H7 (cell line): ENCODE results near the gene TRIM27. TPM values are rescaled to one million over a fixed set of nuclear protein-coding genes. Genes with fewer than 3 reads are reported as not detected.

ENCODE experiments used
- DNase-seq: peaks from one replicate; pipeline ENCODE4 v3.0.0; 2012
- H3K27me3 ChIP-seq: 2 replicates; pipeline ENCODE4 v1.6.0; 2011; ENCODE audit warnings: mild to moderate bottlenecking, low read length; ENCODE audit not compliant: control insufficient read depth, insufficient read depth
- H3K36me3 ChIP-seq: replicated peaks from 2 replicates; pipeline ENCODE4 v1.5.1; 2011; ENCODE audit warnings: low read length; ENCODE audit not compliant: control insufficient read depth, insufficient read depth
- H3K4me3 ChIP-seq: 2 replicates; pipeline ENCODE4 v1.5.1; 2011; ENCODE audit warnings: low read depth, mild to moderate bottlenecking, control low read depth, low read length, moderate library complexity; ENCODE audit not compliant: insufficient read depth
- total RNA-seq: library from RNA; depleted of rRNA; stranded (reverse); fragments of >200 nt; shearing (Covaris generic); gene quantifications from 2 replicates; pipeline ENCODE4 v1.2.3, GENCODE V29; 2014

TRIM27 gene
- total RNA-seq, 1 experiment from 2014 or later, result 98.8 TPM

DNA sequence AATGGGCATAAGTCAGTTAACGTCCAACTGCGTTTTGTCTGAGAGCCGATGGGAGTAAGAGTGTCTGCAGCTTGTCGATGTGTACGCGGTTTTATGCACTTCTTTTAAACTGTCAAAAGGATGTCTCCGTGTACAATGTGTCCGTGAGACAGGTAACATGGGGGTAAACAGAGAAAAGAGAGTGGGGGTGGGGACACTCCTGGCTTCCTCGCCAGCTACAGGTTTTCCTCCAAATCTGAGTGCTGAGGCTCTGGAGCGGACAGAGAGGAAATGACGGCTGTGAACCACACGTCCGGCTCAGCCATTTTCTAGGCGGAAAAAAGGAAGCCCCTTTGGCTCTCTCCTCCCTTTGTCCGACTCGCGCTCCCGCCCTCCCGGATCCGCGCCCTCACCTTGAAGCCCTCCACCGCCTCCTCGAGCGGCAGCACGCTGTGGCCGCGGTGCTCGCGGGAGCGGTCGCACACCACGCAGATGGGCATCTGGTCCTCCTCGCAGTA is 916 bp downstream of the TRIM27 start:
- peaks cover 32% of the 10 kb centered on the region for H3K36me3 ChIP-seq
- H3K4me3 ChIP-seq, result peak overlapping the region; percentile 99
- no peaks in the 10 kb centered on the region for H3K27me3 ChIP-seq
- DNase-seq, result peak; percentile 68

GRCh38 chr6:28922004-28922820 is 1.6 kb downstream of the TRIM27 start:
- DNase-seq, result no peak
- Histone ChIP-seq H3K36me3 (peaks cover 35% of the 10 kb centered on the region), H3K27me3 (no peaks in the 10 kb centered on the region)

DNA sequence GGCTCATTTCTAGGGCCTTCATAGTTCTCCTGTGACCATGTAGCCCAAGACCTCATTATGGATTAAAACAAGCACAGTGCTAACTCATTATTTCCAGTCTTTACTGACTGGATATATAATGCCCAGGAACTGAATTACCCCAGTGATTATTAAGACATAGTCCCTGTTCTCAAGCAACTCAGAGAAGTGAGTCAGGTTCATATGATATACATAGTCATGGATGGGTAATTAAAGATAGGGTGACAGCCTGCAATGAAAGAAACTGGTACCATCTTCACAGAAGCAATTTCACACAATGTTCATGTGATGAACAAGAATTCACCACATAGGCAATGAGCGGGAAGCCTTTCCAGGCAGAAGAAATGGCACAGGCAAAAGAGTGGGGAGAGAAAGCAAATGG is 3.5 kb downstream of the TRIM27 start:
- H3K4me3 ChIP-seq, result no peak overlapping the region
- H3K36me3 ChIP-seq, result peaks cover 41% of the 10 kb centered on the region
- no peaks in the 10 kb centered on the region for H3K27me3 ChIP-seq
- DNase-seq, result no peak

More at GRCh38 chr6:28922004-28922820, 1.6 kb downstream of the TRIM27 start:
- H3K4me3 ChIP-seq, result peak overlapping the region; percentile 99

DNA sequence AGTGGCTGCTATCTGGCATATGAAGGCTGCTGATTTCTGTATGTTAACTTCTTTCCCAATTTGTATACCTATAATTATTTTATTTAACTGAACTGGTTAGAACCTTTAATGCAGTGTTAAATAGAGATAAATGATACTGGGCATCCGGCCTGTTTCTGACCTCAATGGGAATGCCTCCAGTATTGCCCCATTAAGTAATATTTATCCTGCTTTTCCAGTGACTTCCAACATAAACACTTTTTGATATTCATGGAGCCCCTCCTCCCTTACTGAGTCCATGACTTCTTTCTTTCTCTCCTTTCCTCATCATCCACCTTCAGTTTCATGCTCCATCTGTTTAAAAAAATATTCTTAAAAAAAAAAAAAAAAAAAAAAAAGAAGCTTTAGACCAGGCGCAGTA is 8.8 kb downstream of the TRIM27 start:
- H3K36me3 ChIP-seq, result peaks cover 45% of the 10 kb centered on the region
- DNase-seq, result no peak
- H3K4me3 ChIP-seq, result no peak overlapping the region
- H3K27me3 ChIP-seq, result no peaks in the 10 kb centered on the region

GRCh38 chr6:28910901-28911690 is 12.7 kb downstream of the TRIM27 start:
- Histone ChIP-seq H3K4me3 (no peak overlapping the region), H3K36me3 (peaks cover 49% of the 10 kb centered on the region), H3K27me3 (no peaks in the 10 kb centered on the region)
- no peak for DNase-seq

GRCh38 chr6:28907394-28907793 is 16.4 kb downstream of the TRIM27 start:
- no peak for DNase-seq

DNA sequence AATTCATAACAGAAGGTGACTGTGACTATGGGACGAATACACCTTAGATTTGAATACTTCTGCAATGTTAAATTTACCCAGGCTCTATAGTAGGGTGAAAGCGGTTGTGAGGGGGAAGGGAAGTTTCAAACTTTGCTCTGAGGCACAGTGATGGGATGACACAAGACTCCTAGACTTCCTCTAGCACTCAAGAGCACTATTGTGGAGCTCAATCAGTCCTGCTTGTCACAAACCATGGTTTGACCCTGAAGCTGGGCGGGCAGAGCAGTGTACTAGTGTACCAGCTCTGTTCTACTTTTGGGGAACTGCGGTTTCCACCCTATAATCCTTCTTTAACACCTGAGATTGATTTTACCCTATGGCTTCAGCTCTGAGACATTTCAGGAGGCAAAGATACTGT is 17.1 kb downstream of the TRIM27 start:
- DNase-seq, result no peak
- peaks cover 64% of the 10 kb centered on the region for H3K36me3 ChIP-seq
- H3K4me3 ChIP-seq, result no peak overlapping the region
- no peaks in the 10 kb centered on the region for H3K27me3 ChIP-seq

More at GRCh38 chr6:28907394-28907793, 16.4 kb downstream of the TRIM27 start:
- H3K4me3 ChIP-seq, result no peak overlapping the region
- no peaks in the 10 kb centered on the region for H3K27me3 ChIP-seq
- H3K36me3 ChIP-seq, result peaks cover 66% of the 10 kb centered on the region

- peaks cover 47% of the 10 kb centered on the region for H3K36me3 ChIP-seq
- DNase-seq, result no peak
- no peaks in the 10 kb centered on the region for H3K27me3 ChIP-seq
- no peak overlapping the region for H3K4me3 ChIP-seq
Measured at GRCh38 chr6:28903686-28904085, 20.1 kb downstream of the TRIM27 start.

DNA sequence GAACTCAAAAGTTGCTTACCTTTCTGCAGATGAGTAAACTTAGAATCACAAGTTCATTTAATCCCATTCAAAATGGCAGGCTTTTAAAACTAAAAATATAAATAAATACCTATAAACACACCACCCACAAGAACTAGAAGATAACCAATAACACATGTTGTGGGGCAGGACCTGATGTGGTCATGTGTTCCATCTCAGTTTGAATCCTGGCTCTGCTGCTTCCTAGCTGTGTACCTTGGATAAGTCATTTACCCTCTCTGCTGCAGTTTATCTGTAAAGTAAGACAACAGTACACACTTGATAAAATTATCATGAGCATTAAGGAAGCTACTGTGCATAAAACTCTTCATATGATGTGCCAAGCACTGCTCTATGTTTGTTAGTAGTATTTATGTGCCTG is 22.0 kb downstream of the TRIM27 start:
- no peaks in the 10 kb centered on the region for H3K27me3 ChIP-seq
- peaks cover 34% of the 10 kb centered on the region for H3K36me3 ChIP-seq
- DNase-seq, result no peak
- H3K4me3 ChIP-seq, result no peak overlapping the region

DNA sequence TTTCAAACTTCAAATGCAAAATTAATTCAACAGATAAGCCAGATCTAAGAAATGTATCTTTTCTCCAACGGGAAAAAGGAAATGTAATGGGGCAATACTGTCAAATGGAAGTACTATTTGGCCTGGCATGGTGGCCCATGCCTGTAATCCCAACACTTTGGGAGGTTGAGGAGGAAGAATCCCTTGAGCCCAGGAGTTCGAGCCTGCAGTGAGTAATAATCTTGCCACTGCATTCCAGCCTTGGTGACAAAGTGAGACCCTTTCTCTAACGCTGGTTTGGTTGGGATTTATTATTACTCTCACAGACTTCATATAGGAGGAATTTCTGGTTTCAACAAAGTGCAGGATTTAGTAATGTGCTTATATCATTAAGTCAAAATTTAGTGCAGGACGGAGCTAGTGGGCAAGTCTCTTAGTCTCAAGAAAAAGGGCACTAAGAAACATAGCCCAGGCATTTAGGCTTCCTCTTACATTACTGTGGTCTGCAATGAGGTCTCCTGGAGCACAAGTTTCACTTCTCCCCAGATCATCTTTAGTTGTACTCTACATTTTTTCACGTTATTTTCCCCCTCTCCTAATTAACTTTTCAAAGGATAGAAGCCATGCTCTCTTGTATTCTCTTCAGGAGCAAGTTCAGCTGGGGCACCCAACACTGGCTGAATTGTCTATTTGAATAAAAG is 23.1 kb downstream of the TRIM27 start:
- peaks cover 28% of the 10 kb centered on the region for H3K36me3 ChIP-seq
- no peak overlapping the region for H3K4me3 ChIP-seq
- no peak for DNase-seq
- no peaks in the 10 kb centered on the region for H3K27me3 ChIP-seq

DNA sequence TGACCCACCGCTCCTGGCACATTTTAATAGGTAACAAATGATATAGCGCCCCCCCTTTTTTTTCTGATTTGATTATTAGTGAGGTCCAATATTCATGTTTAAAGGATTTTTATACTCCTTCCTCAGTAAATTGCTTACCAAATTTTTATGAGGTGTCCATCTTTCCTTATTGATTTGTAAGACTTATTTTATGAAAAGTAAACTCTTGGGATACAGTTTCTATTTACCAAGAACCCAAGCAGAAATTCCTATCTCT is 25.1 kb downstream of the TRIM27 start:
- Histone ChIP-seq H3K36me3 (peaks cover 14% of the 10 kb centered on the region), H3K27me3 (no peaks in the 10 kb centered on the region), H3K4me3 (no peak overlapping the region)
- no peak for DNase-seq

DNA sequence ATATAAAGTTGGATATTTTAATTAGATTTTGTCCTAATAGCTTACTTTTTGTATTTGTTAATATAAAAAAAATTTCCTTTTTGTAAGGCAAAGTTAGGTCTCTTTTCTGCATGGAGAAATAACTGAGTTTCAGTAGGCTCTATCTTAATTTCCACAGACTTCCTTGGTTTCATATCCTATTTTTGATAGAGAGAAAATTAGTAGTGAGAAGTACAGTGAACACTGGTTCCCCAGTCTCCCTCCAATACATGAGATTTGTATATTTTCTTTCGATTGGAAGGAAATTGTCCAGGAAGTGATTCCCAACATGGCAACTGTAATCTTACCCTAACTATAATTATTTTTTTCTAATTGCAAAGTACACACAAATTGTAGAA is 26.4 kb downstream of the TRIM27 start:
- peak overlapping the region; percentile 62 for H3K4me3 ChIP-seq
- DNase-seq, result no peak
- peaks cover 4% of the 10 kb centered on the region for H3K36me3 ChIP-seq
- H3K27me3 ChIP-seq, result no peaks in the 10 kb centered on the region

DNA sequence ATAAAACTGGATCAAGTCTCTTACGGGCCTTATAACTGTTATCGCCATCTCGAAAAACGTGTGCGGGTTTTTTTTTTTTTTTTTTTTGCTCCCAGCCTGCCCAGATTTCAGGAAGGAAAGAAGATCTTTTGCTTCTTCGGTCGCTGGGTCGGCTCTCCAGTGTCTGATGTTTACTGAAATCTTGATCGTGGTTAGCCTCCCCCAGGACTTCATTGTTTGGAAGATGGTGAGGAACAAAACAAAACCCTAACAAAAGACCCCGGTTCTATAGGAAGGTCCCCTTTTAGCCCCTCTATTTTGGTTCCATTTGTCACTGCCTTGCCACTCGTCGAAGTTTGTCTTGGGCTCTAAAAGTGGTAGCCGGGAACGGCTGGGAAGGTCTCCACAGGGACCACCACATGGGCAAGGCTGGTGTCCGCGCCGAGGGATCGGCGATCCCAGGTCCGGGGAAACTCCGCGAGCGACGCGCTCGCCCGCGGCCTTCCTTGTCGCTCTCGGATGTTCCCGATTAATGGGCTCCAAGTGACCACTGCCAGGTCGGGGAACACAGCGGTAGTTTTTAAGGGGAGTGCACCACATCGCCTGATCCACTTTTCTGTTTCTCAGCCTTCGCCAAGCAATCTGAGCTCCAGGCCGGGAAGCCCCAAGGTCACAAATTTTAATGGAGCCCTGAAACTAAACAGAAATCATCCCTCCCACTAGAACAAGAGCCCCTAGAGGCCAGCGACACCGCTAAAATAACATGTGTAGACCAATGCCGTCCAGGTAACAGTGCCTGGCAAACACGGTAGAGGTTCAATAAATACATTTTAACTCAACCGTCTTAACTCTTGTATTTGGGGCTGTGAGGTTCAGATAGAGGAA is 27.0 kb downstream of the TRIM27 start:
- no peaks in the 10 kb centered on the region for H3K27me3 ChIP-seq
- peaks cover 2% of the 10 kb centered on the region for H3K36me3 ChIP-seq
- DNase-seq, result peak; percentile 70
- H3K4me3 ChIP-seq, result peak overlapping the region; percentile 62
